ENCODE results near the gene CKM.
"Not testable (repeated sequence)": the region's sequence is repeated elsewhere in the genome, so short reads cannot be mapped to it uniquely, and the experiment has no call there.

CKM gene

GRCh38 chr19:45315304-45315703 is 7.4 kb downstream of the CKM start:
- no peak for DNase-seq

- DNase-seq: no peak
Observed at GRCh38 chr19:45314708-45315245, 7.9 kb downstream of the CKM start.

- not testable (repeated sequence) for DNase-seq
Observed at GRCh38 chr19:45312285-45312684, 10.4 kb downstream of the CKM start.

- DNase-seq: peak; percentile 38 to 53
Observed at GRCh38 chr19:45311621-45312020, 11.1 kb downstream of the CKM start.

- DNase-seq: not testable (repeated sequence)
Observed at GRCh38 chr19:45309322-45309721, 13.4 kb downstream of the CKM start.

- DNase-seq: no peak
Observed at GRCh38 chr19:45307361-45307760, 15.3 kb downstream of the CKM start.

- DNase-seq: no peak
Observed at GRCh38 chr19:45306518-45307027, 16.1 kb downstream of the CKM start.

- no peak for DNase-seq
Observed at GRCh38 chr19:45306040-45306439, 16.6 kb downstream of the CKM start.

GRCh38 chr19:45305421-45305820 is 17.3 kb downstream of the CKM start:
- DNase-seq: no peak

- DNase-seq: no peak
Observed at GRCh38 chr19:45305007-45305406, 17.7 kb downstream of the CKM start.

GRCh38 chr19:45304141-45304926 is 18.3 kb downstream of the CKM start:
- DNase-seq: no peak

GRCh38 chr19:45303269-45304060 is 19.2 kb downstream of the CKM start:
- DNase-seq: no peak

GRCh38 chr19:45302416-45302815 is 20.3 kb downstream of the CKM start:
- DNase-seq: no peak

GRCh38 chr19:45299719-45300118 is 23.0 kb downstream of the CKM start:
- no peak for DNase-seq

- DNase-seq: no peak
Observed at GRCh38 chr19:45298264-45298663, 24.4 kb downstream of the CKM start.

GRCh38 chr19:45297674-45298073 is 25.0 kb downstream of the CKM start:
- DNase-seq: no peak

- DNase-seq: peak; percentile 77 to 84
Observed at GRCh38 chr19:45296355-45296754, 26.3 kb downstream of the CKM start.

- no peak for DNase-seq
Observed at GRCh38 chr19:45295873-45296272, 26.8 kb downstream of the CKM start.

- DNase-seq: no peak
Observed at GRCh38 chr19:45294291-45295029, 28.2 kb downstream of the CKM start.

- no peak for DNase-seq
Observed at GRCh38 chr19:45293682-45294081, 29.0 kb downstream of the CKM start.

GRCh38 chr19:45291834-45292233 is 30.8 kb downstream of the CKM start:
- DNase-seq: no peak

GRCh38 chr19:45290381-45290931 is 32.2 kb downstream of the CKM start:
- no peak for DNase-seq
